Suppressor macrophage (primary cell): ENCODE results near the gene COPRS.

Experiments
- DNase-seq, 4 experiments: peaks; one replicate each; pipeline ENCODE4 v3.0.0-alpha.2; 2020 to 2022

The COPRS gene

DNA sequence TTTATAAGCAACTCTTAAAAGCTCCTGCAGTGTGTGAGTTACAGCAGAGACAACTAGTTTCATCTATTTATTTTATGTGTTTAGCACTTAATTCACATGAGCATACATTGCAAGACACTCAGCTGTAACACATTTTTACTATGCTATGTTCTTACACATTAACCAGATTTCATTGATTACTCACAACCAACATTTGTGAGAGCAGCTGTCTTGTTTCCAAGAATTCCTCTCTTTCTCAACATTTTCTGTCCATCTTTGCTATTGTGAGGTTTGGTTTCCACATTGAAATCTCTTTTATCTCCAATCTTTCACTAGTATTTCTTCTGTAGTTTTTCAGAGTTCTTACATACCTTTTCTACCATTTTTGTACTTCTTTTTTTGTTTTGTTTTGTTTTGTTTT is 51.2 kb downstream of the COPRS start:
- DNase-seq, result no peak

DNA sequence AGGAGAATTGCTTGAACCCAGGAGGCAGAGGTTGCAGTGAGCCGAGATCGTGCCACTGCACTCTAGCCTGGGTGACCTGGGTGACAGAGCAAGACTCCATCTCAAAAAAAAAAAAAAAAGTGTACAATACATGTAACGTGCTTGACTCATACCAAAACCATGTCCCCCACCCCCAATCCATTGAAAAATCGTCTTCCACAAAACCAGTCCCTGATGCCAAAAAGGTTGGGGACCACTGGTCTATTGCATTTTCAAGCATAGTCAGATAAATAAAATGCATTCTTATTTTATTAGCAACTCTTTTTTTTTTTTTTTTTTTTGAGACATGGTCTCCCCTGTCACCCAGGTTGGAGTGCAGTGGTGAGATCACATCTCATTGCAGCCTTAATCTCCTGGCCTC is 52.1 kb downstream of the COPRS start:
- DNase-seq, result no peak

DNA sequence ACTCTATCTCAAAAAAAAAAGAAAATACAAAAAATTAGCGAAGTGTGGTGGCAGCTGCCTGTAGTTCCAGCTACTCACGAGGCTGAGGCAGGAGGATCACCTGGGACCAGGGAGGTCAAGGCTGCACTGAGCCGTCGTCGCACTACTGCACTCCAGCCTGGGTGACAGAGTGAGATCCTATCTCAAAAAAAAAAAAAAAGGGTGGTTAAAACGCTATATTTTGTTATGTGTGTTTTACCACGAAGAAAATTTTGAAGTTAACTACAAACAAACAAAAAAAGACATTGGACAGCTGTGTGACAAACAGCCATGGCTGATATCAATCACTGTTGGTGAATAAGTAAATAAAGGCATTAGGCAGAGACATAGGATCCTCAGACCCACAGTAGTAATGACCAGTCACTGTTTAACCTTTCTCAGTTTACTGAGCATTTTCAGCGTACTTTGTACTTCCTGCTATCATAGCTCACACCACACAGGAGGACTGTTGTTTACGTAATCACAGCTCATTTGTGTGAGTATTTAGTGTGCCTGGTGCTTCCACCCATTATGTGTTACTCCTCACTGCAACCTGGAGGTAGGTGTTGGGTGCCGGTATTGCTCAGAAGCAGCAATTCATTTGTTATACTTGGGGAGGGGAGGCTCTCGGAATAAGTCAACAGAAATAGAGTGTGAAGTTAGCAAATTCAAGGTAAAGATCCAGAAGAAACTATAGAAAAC is 55.4 kb downstream of the COPRS start:
- DNase-seq, result peak in 2 of 4 experiments; percentile 15 to 17

DNA sequence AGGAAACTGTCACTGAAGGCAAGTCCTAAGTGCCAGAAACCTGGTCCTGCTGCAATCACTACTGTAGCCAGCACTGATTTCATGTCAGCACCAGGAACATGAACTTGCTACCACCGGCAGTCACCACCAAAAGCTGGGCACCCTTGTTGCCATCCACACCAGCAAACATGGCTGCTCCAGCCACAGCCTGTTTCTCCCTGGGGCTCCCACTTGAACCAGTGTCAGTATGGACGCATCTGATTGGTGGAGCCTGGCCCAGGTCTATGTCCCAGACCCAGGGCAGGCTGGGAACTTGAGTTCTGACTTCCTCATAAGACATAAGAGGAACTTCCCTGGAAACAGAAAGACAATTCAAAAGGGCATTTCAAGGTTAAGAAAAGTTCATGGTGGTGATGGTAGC is 56.5 kb downstream of the COPRS start:
- peak; percentile 82 to 92 (median 90) for DNase-seq
